H1 (cell line): ENCODE measurements around the gene FLCN. TPM values are rescaled to one million over a fixed set of nuclear protein-coding genes. Genes with fewer than 3 reads are reported as not detected.

ENCODE experiments used
- CTCF ChIA-PET: fragments of 300-600 bp; sonication (Branson Sonifier 250); formaldehyde crosslinking; loops from one replicate; lab custom pipeline; 2021; ENCODE audit not compliant: partially characterized antibody; lab: Charles Lee
- POLR2A ChIA-PET: fragments of 300-600 bp; sonication (Branson Sonifier 250); formaldehyde crosslinking; loops from one replicate; lab custom pipeline; 2021; ENCODE audit warnings: inconsistent platforms; ENCODE audit not compliant: partially characterized antibody; lab: Charles Lee
- DNase-seq, 2 experiments: peaks; one replicate each; pipeline versions ENCODE4 v3.0.0 to v3.0.0-alpha.2; 2010 to 2022; ENCODE audit warnings: low spot score in 2 of 2, low read depth in 1 of 2, mixed read lengths in 1 of 2
- FAIRE-seq: peaks from 2 replicates; lab custom pipeline; 2011; peaks lifted over from hg19 to GRCh38; lab: Jason Lieb, UNC
- H2AFZ ChIP-seq: 2 replicates; pipeline ENCODE4 v1.8.1; 2012; ENCODE audit warnings: low read length, inconsistent platforms
- H2AK5ac ChIP-seq: 2 replicates; pipeline ENCODE4 v1.6.1; 2013; ENCODE audit warnings: low read depth, low read length
- H2BK120ac ChIP-seq: replicated peaks from 2 replicates; pipeline ENCODE3; 2013; ENCODE audit warnings: low read depth, low read length, inconsistent platforms
- H2BK12ac ChIP-seq: 2 replicates; pipeline ENCODE4 v1.6.1; 2013; ENCODE audit warnings: low read depth, low read length
- H2BK15ac ChIP-seq: 2 replicates; pipeline ENCODE4 v1.6.1; 2013; ENCODE audit warnings: low read length
- H2BK20ac ChIP-seq: 2 replicates; pipeline ENCODE4 v1.6.1; 2013; ENCODE audit warnings: low read length
- H2BK5ac ChIP-seq: 2 replicates; pipeline ENCODE4 v1.6.1; 2013; ENCODE audit warnings: low read depth, low read length
- H3K14ac ChIP-seq: 2 replicates; pipeline ENCODE4 v1.6.1; 2013; ENCODE audit warnings: inconsistent platforms; ENCODE audit not compliant: insufficient read length
- H3K18ac ChIP-seq: 2 replicates; pipeline ENCODE4 v1.6.1; 2013; ENCODE audit warnings: low read length; ENCODE audit errors: extremely low read depth
- H3K23ac ChIP-seq: 2 replicates; pipeline ENCODE4 v1.6.1; 2013; ENCODE audit warnings: inconsistent platforms; ENCODE audit not compliant: insufficient read length
- H3K23me2 ChIP-seq: 2 replicates; pipeline ENCODE4 v1.6.1; 2013; ENCODE audit warnings: low read depth, low read length
- H3K27ac ChIP-seq: 2 replicates; pipeline ENCODE4 v1.6.1; 2011; ENCODE audit warnings: low read depth, low read length, inconsistent platforms
- H3K27me3 ChIP-seq, 4 experiments: replicated peaks in 1 of 4; 1 replicate in 1 of 4; 2 replicates in 3 of 4; pipeline versions ENCODE4 v1.6.1 to v1.8.1; 2011 to 2013; ENCODE audit warnings: low read length in 3 of 4, mild to moderate bottlenecking in 3 of 4, inconsistent platforms in 2 of 4, mixed read lengths in 2 of 4, moderate library complexity in 1 of 4; ENCODE audit not compliant: control insufficient read depth in 3 of 4, insufficient read depth in 3 of 4; ENCODE audit errors: extremely low read depth in 1 of 4
- H3K36me3 ChIP-seq, 4 experiments: 2 replicates each; pipeline versions ENCODE4 v1.6.1 to v1.8.1; 2011 to 2013; ENCODE audit warnings: mild to moderate bottlenecking in 4 of 4, low read length in 3 of 4, moderate library complexity in 2 of 4, control low read depth in 1 of 4, inconsistent platforms in 1 of 4; ENCODE audit not compliant: insufficient read depth in 4 of 4, control insufficient read depth in 2 of 4
- H3K4ac ChIP-seq: replicated peaks from 2 replicates; pipeline ENCODE3; 2013; ENCODE audit warnings: low read length, low read depth, mixed read lengths, inconsistent platforms; ENCODE audit not compliant: insufficient read length
- H3K4me1 ChIP-seq, 4 experiments: replicated peaks in 1 of 4; 1 replicate in 1 of 4; 2 replicates in 3 of 4; pipeline versions ENCODE4 v1.6.1 to v1.8.1; 2011 to 2013; ENCODE audit warnings: low read length in 3 of 4, inconsistent platforms in 2 of 4, mixed read lengths in 1 of 4; ENCODE audit not compliant: insufficient read depth in 4 of 4, control insufficient read depth in 3 of 4
- H3K4me2 ChIP-seq, 2 experiments: 2 replicates each; pipeline versions ENCODE4 v1.6.1 to v1.8.1; 2011 to 2013; ENCODE audit warnings: low read depth in 2 of 2, low read length in 2 of 2, control low read depth in 1 of 2, inconsistent platforms in 1 of 2, mild to moderate bottlenecking in 1 of 2; ENCODE audit not compliant: insufficient read depth in 1 of 2
- H3K4me3 ChIP-seq, 4 experiments: fragments of 200-600, 300-600 bp in 1 of 4; sonication (generic), shearing (Covaris generic), sonication (Bioruptor Twin) in 1 of 4; 2 replicates each; pipeline versions ENCODE4 v1.5.1 to v1.8.1; 2011 to 2016; ENCODE audit warnings: low read length in 4 of 4, low read depth in 3 of 4, control low read depth in 2 of 4, inconsistent platforms in 2 of 4, mild to moderate bottlenecking in 2 of 4, mixed read lengths in 1 of 4, moderate library complexity in 1 of 4; ENCODE audit not compliant: insufficient read depth in 2 of 4; ENCODE audit errors: extremely low read depth in 1 of 4
- H3K56ac ChIP-seq: replicated peaks from 2 replicates; pipeline ENCODE3; 2013; ENCODE audit warnings: low read depth, mild to moderate bottlenecking, mixed read lengths, low read length, inconsistent platforms; ENCODE audit not compliant: insufficient read length
- H3K79me1 ChIP-seq: 2 replicates; pipeline ENCODE4 v1.6.1; 2013; ENCODE audit warnings: low read depth, low read length, control low read depth
- H3K79me2 ChIP-seq, 2 experiments: 2 replicates each; pipeline versions ENCODE4 v1.6.1 to v1.8.1; 2012 to 2013; ENCODE audit warnings: low read length in 2 of 2, mild to moderate bottlenecking in 2 of 2, inconsistent platforms in 1 of 2; ENCODE audit not compliant: insufficient read depth in 2 of 2, control insufficient read depth in 1 of 2
- H3K9ac ChIP-seq, 4 experiments: replicated peaks in 1 of 4; 1 replicate in 1 of 4; 2 replicates in 3 of 4; pipeline versions ENCODE4 v1.6.1 to v1.8.1; 2011 to 2013; ENCODE audit warnings: low read depth in 3 of 4, low read length in 3 of 4, control low read depth in 2 of 4, mild to moderate bottlenecking in 2 of 4, moderate library complexity in 2 of 4, inconsistent platforms in 1 of 4; ENCODE audit errors: extremely low read depth in 1 of 4
- H3K9me3 ChIP-seq, 2 experiments: 2 replicates each; pipeline versions ENCODE4 v1.6.1 to v1.8.1; 2012 to 2013; ENCODE audit warnings: mild to moderate bottlenecking in 2 of 2, moderate library complexity in 2 of 2, control low read depth in 1 of 2, inconsistent platforms in 1 of 2, low read depth in 1 of 2, low read length in 1 of 2, mixed read lengths in 1 of 2; ENCODE audit not compliant: insufficient read depth in 2 of 2
- H4K20me1 ChIP-seq, 2 experiments: replicated peaks in 1 of 2; 2 replicates each; pipeline versions ENCODE3 to v1.8.1; 2011 to 2013; ENCODE audit warnings: inconsistent platforms in 2 of 2, low read length in 2 of 2, mild to moderate bottlenecking in 1 of 2; ENCODE audit not compliant: insufficient read depth in 2 of 2, control insufficient read depth in 1 of 2
- H4K5ac ChIP-seq: 2 replicates; pipeline ENCODE4 v1.6.1; 2013; ENCODE audit warnings: low read length, low read depth, mixed read lengths, inconsistent platforms; ENCODE audit not compliant: insufficient read length
- H4K8ac ChIP-seq: 2 replicates; pipeline ENCODE4 v1.8.0; 2013; ENCODE audit warnings: mild to moderate bottlenecking, moderate library complexity, low read length, inconsistent platforms; ENCODE audit not compliant: insufficient read depth; ENCODE audit errors: extremely low read depth
- H4K91ac ChIP-seq: replicated peaks from 2 replicates; pipeline ENCODE3; 2013; ENCODE audit warnings: low read length, mixed read lengths, inconsistent platforms; ENCODE audit not compliant: insufficient read length
- ASH2L ChIP-seq: fragments of 200-600, 300-600 bp; sonication (generic); IDR thresholded peaks from one replicate; pipeline ENCODE4 v1.7.1; 2017; ENCODE audit warnings: low read length
- CTBP2 ChIP-seq: IDR thresholded peaks from 2 replicates; pipeline ENCODE4 v1.7.0; 2011; ENCODE audit warnings: borderline replicate concordance, mild to moderate bottlenecking, moderate library complexity, mixed read lengths, low read length; ENCODE audit not compliant: insufficient read depth, insufficient read length
- FOSL1 ChIP-seq: IDR thresholded peaks from 2 replicates; pipeline ENCODE4 v1.6.1; 2011; ENCODE audit warnings: mild to moderate bottlenecking, low read depth, low read length, moderate library complexity; ENCODE audit not compliant: insufficient read depth
- HDAC6 ChIP-seq: IDR thresholded peaks from one replicate; pipeline ENCODE4 v1.7.1; 2012; ENCODE audit warnings: low read depth, mild to moderate bottlenecking, inconsistent platforms, low read length, moderate library complexity
- KDM4A ChIP-seq: IDR thresholded peaks from one replicate; pipeline ENCODE4 v1.7.1; 2012; ENCODE audit warnings: low read depth, mild to moderate bottlenecking, moderate library complexity, low read length, inconsistent platforms; ENCODE audit not compliant: severe bottlenecking
- KDM5A ChIP-seq: fragments of 200-600 bp; IDR thresholded peaks from 2 replicates; pipeline ENCODE4 v1.7.1; 2012; ENCODE audit warnings: mild to moderate bottlenecking, low read length, inconsistent platforms, mixed read lengths
- POLR2AphosphoS5 ChIP-seq: IDR thresholded peaks from 2 replicates; pipeline ENCODE4 v1.6.1; 2011; ENCODE audit warnings: low read depth, low read length
- SP1 ChIP-seq: IDR thresholded peaks from 2 replicates; pipeline ENCODE4 v1.6.1; 2011; ENCODE audit warnings: low read depth, low read length
- SP2 ChIP-seq: IDR thresholded peaks from 2 replicates; pipeline ENCODE4 v1.6.1; 2012; ENCODE audit warnings: mild to moderate bottlenecking, low read length, inconsistent platforms
- SUZ12 ChIP-seq: fragments of 200-600 bp; sonication (generic); IDR thresholded peaks from 2 replicates; pipeline ENCODE4 v1.6.1; 2012; ENCODE audit warnings: mild to moderate bottlenecking, inconsistent platforms, low read length, moderate library complexity, mixed read lengths
- TEAD4 ChIP-seq: IDR thresholded peaks from 2 replicates; pipeline ENCODE4 v1.6.1; 2012; ENCODE audit warnings: low read depth, low read length, inconsistent platforms, mixed read lengths
- WGBS, 2 experiments: shearing (Covaris generic) in 1 of 2; methylation state at CpG; one replicate each; pipeline versions ENCODE4 v1.1.6 to v1.1.7; 2013 to 2015; ENCODE audit warnings: low lambda C conversion rate in 2 of 2, mixed read lengths in 2 of 2, inconsistent platforms in 1 of 2, low coverage in 1 of 2, missing lambda C conversion rate in 1 of 2; ENCODE audit not compliant: insufficient replicate concordance in 2 of 2, insufficient coverage in 1 of 2, insufficient read length in 1 of 2; ENCODE audit errors: extremely low coverage in 1 of 2, missing lambda C conversion rate in 1 of 2; 5-methylcytosine and 5-hydroxymethylcytosine counted together
- polyA plus RNA-seq, 7 experiments: library from polyadenylated mRNA; depleted of rRNA in 3 of 7; stranded (reverse) in 5 of 7; unstranded in 2 of 7; fragments of >200 nt in 5 of 7; fragments of 200-250 nt in 2 of 7; gene quantifications; 1 replicate in 5 of 7; 2 replicates in 1 of 7; 4 replicates in 1 of 7; pipeline versions ENCODE4 v1.2.1 to v1.2.3, GENCODE V29; 2011 to 2013; ENCODE audit warnings: missing spikeins in 2 of 7, mixed read lengths in 2 of 7
- total RNA-seq: library from RNA; stranded (reverse); fragmentation: NEBNext Ultra II Directional; extraction: Animal tissue kit (Norgen Biotek cat#: 25700); gene quantifications from 2 replicates; pipeline ENCODE4 v1.2.1, GENCODE V29; 2021

The FLCN gene
- total and polyA plus RNA-seq, 2 of the 8 experiments (the other 6 are each of a cell fraction or from before 2014, with no cell fraction given) = 15.6 to 34.6 TPM

DNA sequence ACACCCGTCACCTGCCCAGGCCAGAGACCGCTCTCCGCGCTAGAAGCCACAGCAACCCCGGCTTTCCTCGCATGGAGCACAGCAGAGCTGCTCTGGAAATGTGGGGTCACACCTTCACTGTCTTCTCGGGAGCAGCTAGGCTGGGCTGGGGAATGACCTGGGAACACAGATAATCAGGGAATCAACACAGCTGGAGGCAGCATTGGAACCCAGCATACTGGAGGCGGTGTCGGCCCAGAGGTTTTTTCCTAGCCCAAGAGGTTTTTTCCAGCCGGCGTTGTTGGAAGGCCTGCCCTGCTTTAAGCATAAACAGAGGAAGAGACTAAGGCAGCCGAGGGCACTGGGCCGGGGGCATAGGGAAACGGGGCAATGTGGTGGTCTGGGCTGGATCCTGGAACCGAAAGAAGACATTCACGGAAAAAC lies 30.0 kb downstream of the FLCN start:
- WGBS, 2 experiments = 93% methylated on average over 16 of the region's 16 CpGs; no CpG with 5 or more reads in 1 of the 2 experiments

More for the DNA sequence above, 30.0 kb downstream of the FLCN start:
- Histone ChIP-seq H4K91ac (no peak overlapping the region), H2BK12ac (no peak overlapping the region), H3K79me2 (no peaks in the 10 kb centered on the region), H2AK5ac (no peak overlapping the region), H4K20me1 (peaks cover 0 to 2% of the 10 kb centered on the region in 2 experiments), H3K23me2 (no peaks in the 10 kb centered on the region), H4K8ac (no peak overlapping the region; the same call in 1 of the 2 replicates), H3K14ac (no peak overlapping the region), H4K5ac (no peak overlapping the region), H2BK5ac (no peak overlapping the region), H3K27ac (no peak overlapping the region), H2BK120ac (no peak overlapping the region), H3K9me3 (peaks cover 0 to 3% of the 10 kb centered on the region in 2 experiments; a peak in 1 of 4 replicates), H3K79me1 (no peaks in the 10 kb centered on the region), H3K18ac (no peak overlapping the region), H3K36me3 (no peaks in the 10 kb centered on the region), H2BK20ac (no peak overlapping the region), H3K56ac (no peak overlapping the region), H3K4me2 (no peak overlapping the region), H2BK15ac (no peak overlapping the region), H3K27me3 (no peaks in the 10 kb centered on the region), H3K4me1 (no peaks in the 10 kb centered on the region; a peak in 1 of 7 replicates), H3K9ac (no peak overlapping the region), H3K4ac (no peak overlapping the region), H3K4me3 (no peak overlapping the region), H2AFZ (no peak overlapping the region), H3K23ac (no peak overlapping the region)
- no peak for DNase-seq
- no peak for FAIRE-seq
- CTCF ChIA-PET = interaction anchor here (0.9 to 1.3 kb wide), 3 partner anchors 12 to 63 kb away, joined by 3 to 4 read pairs (median 4); no protein-coding TSS in a partner anchor
- POLR2A ChIA-PET = interaction anchor here (0.9 to 1.1 kb wide), 2 partner anchors 9 to 18 kb away, joined by 4 to 5 read pairs; no protein-coding TSS in a partner anchor
- TF ChIP-seq POLR2AphosphoS5 = no peak
- no peak for TF ChIP-seq TEAD4
- TF ChIP-seq CTBP2 = no peak
- no peak for TF ChIP-seq KDM4A
- TF ChIP-seq HDAC6 = no peak
- no peak for TF ChIP-seq FOSL1
- TF ChIP-seq SP2 = no peak
- TF ChIP-seq ASH2L = no peak
- no peak for TF ChIP-seq KDM5A
- TF ChIP-seq SP1 = no peak
- TF ChIP-seq SUZ12 = no peak
